Activated CD8-positive, alpha-beta memory T cell treated with anti-CD3 and anti-CD28 coated beads for 1 hour (primary cell): Measurements from ENCODE around the gene TAS2R20.
"Not testable (repeated sequence)": the region's sequence is repeated elsewhere in the genome, so short reads cannot be mapped to it uniquely, and the experiment has no call there.

Experiments used
- DNase-seq, 2 donors: peaks; one replicate each; pipeline ENCODE4 v3.0.0-alpha.2; 2020; ENCODE audit warnings: low read depth in 1 of 2; ENCODE audit errors: extremely low read depth in 1 of 2

Gene TAS2R20, protein sequence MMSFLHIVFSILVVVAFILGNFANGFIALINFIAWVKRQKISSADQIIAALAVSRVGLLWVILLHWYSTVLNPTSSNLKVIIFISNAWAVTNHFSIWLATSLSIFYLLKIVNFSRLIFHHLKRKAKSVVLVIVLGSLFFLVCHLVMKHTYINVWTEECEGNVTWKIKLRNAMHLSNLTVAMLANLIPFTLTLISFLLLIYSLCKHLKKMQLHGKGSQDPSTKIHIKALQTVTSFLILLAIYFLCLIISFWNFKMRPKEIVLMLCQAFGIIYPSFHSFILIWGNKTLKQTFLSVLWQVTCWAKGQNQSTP

DNA sequence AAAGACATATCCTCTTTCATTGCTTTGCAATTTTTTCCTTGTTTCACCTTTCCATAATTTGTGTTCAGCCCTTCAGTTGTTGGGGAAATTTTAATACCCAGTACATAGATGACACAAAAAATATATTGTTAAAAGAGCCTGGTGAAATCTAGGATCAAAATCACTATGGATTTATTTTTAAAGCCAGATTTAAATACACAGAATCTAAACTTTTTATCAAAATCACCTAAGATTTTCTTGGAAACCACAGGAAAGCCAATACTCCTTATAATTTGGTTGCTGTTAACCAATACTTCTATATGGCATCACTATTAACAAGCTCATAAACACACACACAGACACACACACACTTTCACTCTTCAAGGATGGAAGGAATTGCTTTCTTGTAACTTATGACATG lies at the start of gene TAS2R20:
Gene TAS2R20 (minus strand): TSS at position 101 of the 400 bp plus-strand sequence. CDS start 429 bp downstream, outside the sequence.
- DNase-seq = no peak

DNA sequence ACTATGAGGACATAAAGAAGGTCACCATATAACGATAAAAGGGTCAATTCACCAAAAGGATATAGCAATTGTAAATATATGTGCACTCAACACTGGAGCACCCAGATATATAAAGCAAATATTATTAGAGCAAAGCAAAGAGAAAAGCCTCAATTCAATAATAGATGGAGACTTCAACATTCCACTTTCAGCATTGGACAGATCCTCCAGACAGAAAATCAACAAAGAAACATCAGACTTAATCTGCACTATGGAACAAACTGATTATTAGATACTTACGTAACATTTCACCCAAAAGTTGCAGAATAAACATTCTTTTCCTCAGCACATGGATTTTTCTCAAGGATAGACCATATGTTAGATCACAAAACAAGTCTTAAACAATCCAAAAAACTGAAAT lies 43.3 kb upstream of the TAS2R20 start:
- DNase-seq = not testable (repeated sequence)

GRCh38 chr12:11040162-11040561 lies 42.1 kb upstream of the TAS2R20 start:
- DNase-seq = no peak

GRCh38 chr12:11039171-11039570 lies 41.1 kb upstream of the TAS2R20 start:
- DNase-seq = no peak

DNA sequence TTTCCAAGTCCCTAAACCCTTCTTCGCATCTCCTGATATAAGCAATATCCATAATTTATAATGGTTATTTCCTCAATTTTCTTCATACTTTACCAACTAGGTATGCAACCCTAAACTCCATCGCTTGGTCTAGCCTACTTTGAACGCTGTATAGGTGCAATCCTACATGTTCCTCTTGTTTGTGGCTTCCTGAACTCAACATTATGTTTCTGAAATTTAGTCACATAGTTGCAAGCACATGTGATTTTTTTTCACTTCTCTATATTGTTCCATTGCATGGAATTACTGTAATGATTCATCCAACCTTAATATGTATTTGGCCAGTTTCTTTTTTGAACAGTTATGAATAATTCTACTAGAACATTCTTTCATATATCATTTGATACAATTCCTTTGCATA lies 35.9 kb upstream of the TAS2R20 start:
- not testable (repeated sequence) for DNase-seq

DNA sequence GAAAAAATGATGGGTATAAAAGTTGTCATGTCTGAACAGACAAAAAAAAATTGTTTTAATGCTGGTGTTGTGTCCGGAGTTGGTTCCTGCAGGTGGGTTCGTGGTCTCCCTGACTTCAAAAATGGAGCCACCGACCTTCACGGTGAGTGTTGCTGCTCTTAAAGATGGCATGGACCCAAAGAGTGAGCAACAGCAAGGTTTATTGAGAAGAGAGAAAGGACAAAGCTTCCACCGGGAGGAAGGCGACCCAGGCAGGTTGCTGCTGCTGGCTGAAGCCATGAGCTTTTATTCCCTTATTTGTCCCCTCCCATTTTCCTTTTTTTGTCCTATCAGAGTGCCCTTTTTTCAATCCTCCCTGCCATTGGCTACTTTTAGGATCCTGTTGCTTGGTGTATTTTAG lies 33.2 kb upstream of the TAS2R20 start, which contains the start of gene TAS2R31:
Gene TAS2R31 (minus strand): TSS at position 101 of the 400 bp plus-strand sequence. CDS start 72 bp downstream, at position 29.
- DNase-seq = no peak

GRCh38 chr12:11026118-11026517 lies 28.0 kb upstream of the TAS2R20 start:
- DNase-seq = no peak

DNA sequence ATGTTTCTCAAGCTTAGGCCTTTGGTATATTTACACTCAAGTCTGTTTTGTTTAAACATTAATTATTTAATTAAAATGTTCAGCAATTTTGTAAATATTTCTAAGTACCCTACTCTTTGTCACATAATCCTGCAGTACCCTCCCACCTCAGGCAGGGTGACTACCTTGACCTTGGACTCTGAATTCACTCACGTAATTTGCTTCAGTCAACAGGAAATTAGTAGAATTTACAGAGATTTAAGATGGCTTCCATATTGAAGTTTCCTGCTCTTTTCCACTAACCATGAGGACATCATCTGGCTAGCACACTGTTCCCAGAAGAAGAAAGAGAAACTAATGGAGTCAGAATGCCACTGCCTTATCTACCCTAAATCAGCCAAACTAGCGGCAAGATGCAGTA lies 25.3 kb upstream of the TAS2R20 start:
- no peak for DNase-seq

DNA sequence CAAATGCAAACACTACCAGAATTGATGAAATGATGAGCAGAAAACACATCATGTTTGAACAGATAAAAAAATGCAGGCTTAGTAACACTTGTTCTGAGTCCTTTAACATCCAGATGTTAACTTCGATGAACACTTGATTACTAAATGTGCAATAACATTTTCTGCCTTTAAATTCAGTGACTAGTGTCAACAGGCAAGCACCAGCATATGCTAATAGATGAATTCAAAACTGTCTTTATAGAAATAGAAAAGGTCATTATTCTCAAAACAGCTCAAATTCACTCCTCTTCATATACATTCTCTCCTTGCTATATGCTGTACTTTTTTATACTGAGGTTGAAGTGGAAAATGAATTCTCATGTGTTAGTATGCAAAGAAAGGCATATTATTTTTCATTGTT lies 24.4 kb upstream of the TAS2R20 start, which contains the start of gene TAS2R19:
Gene TAS2R19 (minus strand): TSS at position 101 of the 400 bp plus-strand sequence. CDS start 49 bp downstream, at position 52.
- no peak for DNase-seq

DNA sequence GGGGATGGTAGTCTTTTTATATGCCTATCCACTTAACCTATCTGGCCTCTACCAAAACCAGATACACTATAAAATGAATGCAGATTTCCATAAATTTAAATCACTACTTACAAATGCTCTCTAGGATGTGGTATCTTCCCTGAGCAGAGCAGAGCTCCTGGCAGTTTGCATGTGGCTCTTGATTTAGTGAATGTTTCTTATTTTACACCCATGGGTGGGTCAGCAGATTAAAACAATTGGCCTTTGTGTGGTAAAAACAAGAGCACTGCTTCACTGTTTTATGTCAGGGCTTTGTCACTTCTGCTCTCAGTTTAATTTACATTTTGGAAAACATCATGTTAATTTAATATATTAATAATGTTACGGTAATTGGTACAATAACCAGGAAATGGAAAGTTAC lies 18.8 kb upstream of the TAS2R20 start:
- DNase-seq = no peak

GRCh38 chr12:11015775-11016430 lies 17.8 kb upstream of the TAS2R20 start:
- DNase-seq = no peak

DNA sequence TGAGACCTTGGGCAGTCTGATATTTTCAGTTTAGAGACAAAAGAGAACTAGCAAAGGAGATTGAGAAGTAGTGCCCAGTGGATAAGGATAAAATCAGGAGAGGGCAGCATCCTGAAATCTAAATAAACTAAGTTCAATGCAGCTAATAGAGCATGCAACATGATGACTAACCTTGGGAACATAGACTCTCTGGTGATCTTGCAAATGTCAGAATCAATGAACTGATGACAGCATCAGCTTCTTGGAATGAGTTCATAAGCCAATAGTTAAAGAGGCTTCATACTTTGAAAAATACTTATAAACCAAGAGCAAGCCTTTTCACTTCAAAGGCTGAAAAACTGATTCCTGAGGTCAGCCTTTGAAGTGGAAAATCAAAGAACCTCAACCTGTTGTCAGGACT lies 16.1 kb upstream of the TAS2R20 start:
- no peak for DNase-seq

- no peak for DNase-seq
These were observed 9.5 kb upstream of the TAS2R20 start for GRCh38 chr12:11007608-11008007.

DNA sequence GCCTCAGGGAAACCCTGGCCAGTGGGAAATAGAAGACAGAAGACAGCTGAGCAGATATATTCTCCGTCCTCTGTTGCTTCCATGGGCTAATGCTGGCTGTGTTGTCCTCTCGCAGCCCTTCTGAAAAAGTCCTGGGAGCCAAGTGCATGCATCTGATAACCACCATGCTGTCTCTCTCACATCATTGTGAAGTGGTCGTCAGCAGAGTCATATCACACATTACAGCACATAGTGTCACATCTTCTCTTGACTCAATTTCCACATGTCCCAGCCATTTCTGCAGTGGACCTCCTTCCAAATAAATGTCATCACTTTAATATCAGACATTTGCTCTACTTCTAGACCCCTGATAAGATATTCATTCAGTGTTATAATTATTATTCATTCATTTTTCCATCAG lies 3.8 kb downstream of the TAS2R20 start:
- DNase-seq = no peak

DNA sequence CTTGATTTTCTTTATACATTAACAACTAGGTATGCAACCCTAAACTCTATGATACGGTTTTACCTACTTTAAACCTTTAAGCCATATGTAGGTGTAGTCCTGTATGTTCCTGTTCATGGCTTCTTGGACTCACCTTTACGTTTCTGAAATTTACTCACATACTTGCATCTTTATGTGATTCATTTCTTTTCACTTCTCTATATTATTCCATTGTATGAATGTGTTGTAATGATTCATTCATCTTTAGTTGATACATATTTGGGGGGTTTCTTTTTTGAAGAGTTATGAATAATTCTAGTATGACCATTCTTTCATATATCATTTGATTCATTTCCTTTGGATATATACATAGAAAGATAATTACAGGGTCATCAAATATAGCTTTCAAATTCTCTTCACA lies 9.0 kb downstream of the TAS2R20 start:
- no peak for DNase-seq

DNA sequence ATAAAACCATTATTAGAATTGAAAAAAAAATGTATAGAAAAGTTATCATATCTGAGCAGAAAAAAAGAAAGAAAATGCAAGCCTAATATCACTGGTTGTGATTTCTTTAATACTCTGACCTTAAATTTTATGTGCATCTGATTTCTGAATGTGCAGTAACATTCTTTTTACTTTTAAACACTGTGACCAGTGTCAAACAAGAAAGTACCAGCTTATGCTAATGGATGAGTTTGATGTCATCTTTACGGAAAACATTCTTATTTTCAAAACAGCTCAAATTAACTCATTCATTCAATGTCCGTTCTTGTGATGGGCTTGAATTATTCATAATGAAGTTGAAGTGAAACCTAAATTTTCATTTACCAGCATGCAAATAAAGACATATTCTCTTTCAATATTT lies 11.3 kb downstream of the TAS2R20 start, which contains the start of gene TAS2R50:
Gene TAS2R50 (minus strand): TSS at position 101 of the 400 bp plus-strand sequence. CDS start 52 bp downstream, at position 49.
- DNase-seq = no peak

GRCh38 chr12:10982244-10982643 lies 15.9 kb downstream of the TAS2R20 start:
- no peak for DNase-seq

GRCh38 chr12:10974965-10975364 lies 23.1 kb downstream of the TAS2R20 start:
- DNase-seq = no peak

DNA sequence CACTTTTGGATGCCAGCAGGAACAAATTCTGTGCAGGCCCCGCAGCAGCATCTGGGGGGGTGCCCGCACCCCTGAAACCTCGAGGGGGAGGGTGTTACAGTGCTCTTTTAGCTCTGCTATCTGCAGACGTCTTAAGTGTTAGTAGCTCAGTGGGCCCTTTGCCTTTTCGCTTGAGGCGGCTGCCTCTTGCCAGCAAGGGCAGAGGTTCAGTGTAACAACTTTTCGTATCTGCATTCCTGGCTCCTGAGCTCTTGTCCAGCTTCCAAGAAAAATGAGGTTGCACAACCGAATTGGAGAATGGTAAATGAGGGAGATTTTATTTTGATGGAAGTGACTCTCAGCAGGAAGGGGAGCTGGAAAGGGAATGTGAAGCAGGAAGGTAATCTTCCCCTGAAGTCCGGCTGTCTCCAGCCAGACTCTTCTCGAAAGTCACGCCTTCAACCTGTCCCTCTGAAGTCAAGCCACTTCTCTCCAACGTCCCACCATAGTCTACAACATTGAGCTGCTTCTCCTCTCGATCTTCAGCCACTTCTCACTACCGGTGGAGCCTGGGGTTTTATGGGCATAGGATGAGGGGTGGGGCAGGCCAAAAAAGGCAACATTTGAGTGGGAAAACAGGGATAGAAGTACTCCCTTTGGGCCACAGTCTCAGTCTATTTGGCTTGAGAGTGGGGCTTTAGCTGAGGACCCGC lies 29.2 kb downstream of the TAS2R20 start:
- no peak for DNase-seq

DNA sequence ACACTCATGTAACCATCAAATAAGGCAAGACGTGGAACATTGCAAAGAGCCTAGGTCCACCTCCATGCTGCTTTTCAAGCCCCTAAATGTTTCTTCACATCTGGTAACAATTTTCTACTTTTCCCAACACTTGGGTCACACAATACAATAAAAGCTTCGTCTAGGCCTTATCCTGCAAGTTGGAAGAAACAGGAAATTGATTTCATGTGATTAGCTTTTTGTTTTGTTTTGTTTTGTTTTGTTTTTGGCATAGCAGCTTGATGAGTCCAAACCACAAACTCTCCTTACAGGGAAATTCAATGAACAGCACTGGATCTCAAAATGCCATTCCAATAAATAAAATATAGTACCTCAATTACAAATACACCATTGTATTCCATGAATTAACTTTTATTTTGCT lies 30.7 kb downstream of the TAS2R20 start:
- no peak for DNase-seq

GRCh38 chr12:10966314-10966713 lies 31.8 kb downstream of the TAS2R20 start:
- DNase-seq = no peak
